ENCODE measurements around the gene PLA2G6.

DNA sequence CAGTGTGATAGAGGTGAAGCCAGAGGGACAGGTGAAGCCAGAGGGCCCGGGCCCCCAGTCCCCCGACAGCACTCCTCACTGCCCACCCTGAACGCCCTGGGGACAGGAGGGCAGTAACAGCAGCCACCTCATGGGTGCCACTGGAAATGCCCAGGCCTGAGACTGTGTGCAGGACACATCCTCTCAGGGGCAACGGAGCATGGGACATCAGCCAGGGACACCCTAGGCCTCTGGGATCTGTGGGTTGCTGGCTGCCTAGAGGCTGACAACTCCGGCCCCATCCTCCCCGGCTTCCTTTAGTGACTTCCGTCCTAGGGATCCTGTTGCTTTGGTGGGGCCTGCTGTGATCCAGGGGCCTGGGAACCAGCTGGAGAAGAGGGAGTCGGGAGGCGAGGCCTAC is 53.8 kb downstream of the PLA2G6 start:
- TF ChIP-seq CTCF (IDR thresholded peaks at IDR 0.05) (no peak), POLR2A (IDR thresholded peaks at IDR 0.05) (no peak)

All from adrenal gland (tissue), 5 donors.